ENCODE data around the gene MAP3K6.

DNA sequence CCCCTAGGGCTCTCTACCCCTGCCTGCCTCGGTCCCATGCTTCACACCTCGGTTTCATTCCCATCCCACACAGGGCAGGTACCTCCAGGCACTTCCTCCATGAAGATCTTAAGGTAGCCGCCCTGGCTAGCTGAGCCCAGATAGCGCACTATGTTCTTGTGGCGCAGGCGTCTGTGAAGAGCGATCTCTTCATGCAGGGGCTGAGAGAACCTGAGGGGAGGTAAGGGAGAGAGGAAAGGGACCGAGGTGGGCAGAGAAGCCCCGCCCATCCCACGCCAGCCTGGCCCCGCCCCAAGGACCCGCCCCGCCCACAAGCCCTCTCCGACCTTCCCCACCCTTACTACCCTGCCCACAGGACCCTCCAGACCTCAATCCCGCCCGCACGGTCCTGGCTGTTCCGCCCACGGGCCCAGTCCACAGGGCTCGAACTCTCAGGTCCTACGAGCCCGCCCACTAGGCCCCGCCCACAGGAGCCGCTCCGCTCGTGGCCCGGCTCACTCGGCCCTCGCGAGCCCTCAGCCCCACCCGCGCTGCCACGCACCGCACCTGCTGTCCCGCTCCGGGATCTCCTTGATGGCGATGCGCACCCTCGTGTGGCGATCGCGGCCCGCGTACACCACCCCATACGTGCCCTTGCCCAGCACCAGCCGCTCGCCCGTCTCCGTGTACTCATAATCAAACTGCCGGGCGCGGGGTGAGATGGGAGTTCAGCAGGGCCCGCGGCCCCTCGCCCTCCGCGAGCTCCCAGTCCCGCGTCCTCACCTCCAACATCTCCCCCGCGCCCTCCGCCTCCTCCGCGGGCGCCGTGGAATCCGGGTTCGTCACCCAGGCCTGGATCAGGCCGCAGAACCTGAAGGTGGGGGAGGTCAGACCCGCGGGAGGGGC is 6.4 kb downstream of the MAP3K6 start:
- TF ChIP-seq, protein P1, sequence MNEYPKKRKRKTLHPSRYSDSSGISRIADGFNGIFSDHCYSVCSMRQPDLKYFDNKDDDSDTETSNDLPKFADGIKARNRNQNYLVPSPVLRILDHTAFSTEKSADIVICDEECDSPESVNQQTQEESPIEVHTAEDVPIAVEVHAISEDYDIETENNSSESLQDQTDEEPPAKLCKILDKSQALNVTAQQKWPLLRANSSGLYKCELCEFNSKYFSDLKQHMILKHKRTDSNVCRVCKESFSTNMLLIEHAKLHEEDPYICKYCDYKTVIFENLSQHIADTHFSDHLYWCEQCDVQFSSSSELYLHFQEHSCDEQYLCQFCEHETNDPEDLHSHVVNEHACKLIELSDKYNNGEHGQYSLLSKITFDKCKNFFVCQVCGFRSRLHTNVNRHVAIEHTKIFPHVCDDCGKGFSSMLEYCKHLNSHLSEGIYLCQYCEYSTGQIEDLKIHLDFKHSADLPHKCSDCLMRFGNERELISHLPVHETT (CRISPR knock-in tag; conservative IDR thresholded peaks at IDR 0.05) = no peak
- TF ChIP-seq, protein P2, sequence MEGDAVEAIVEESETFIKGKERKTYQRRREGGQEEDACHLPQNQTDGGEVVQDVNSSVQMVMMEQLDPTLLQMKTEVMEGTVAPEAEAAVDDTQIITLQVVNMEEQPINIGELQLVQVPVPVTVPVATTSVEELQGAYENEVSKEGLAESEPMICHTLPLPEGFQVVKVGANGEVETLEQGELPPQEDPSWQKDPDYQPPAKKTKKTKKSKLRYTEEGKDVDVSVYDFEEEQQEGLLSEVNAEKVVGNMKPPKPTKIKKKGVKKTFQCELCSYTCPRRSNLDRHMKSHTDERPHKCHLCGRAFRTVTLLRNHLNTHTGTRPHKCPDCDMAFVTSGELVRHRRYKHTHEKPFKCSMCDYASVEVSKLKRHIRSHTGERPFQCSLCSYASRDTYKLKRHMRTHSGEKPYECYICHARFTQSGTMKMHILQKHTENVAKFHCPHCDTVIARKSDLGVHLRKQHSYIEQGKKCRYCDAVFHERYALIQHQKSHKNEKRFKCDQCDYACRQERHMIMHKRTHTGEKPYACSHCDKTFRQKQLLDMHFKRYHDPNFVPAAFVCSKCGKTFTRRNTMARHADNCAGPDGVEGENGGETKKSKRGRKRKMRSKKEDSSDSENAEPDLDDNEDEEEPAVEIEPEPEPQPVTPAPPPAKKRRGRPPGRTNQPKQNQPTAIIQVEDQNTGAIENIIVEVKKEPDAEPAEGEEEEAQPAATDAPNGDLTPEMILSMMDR (CRISPR knock-in tag; IDR thresholded peaks at IDR 0.05) = no peak
- TF ChIP-seq, protein P3, sequence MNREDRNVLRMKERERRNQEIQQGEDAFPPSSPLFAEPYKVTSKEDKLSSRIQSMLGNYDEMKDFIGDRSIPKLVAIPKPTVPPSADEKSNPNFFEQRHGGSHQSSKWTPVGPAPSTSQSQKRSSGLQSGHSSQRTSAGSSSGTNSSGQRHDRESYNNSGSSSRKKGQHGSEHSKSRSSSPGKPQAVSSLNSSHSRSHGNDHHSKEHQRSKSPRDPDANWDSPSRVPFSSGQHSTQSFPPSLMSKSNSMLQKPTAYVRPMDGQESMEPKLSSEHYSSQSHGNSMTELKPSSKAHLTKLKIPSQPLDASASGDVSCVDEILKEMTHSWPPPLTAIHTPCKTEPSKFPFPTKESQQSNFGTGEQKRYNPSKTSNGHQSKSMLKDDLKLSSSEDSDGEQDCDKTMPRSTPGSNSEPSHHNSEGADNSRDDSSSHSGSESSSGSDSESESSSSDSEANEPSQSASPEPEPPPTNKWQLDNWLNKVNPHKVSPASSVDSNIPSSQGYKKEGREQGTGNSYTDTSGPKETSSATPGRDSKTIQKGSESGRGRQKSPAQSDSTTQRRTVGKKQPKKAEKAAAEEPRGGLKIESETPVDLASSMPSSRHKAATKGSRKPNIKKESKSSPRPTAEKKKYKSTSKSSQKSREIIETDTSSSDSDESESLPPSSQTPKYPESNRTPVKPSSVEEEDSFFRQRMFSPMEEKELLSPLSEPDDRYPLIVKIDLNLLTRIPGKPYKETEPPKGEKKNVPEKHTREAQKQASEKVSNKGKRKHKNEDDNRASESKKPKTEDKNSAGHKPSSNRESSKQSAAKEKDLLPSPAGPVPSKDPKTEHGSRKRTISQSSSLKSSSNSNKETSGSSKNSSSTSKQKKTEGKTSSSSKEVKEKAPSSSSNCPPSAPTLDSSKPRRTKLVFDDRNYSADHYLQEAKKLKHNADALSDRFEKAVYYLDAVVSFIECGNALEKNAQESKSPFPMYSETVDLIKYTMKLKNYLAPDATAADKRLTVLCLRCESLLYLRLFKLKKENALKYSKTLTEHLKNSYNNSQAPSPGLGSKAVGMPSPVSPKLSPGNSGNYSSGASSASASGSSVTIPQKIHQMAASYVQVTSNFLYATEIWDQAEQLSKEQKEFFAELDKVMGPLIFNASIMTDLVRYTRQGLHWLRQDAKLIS (CRISPR knock-in tag; IDR thresholded peaks at IDR 0.05) = no peak
